GM19438 (cell line): ENCODE results near the gene LAIR2.
"Not testable (repeated sequence)": the region's sequence is repeated elsewhere in the genome, so short reads cannot be mapped to it uniquely, and the experiment has no call there.

Source experiments
- ATAC-seq: cut with Tn5 transposase; IDR thresholded peaks from one replicate; pipeline ENCODE4 v1.9.1; 2021; ENCODE audit warnings: low read depth; ENCODE audit not compliant: unreplicated experiment

Gene LAIR2

DNA sequence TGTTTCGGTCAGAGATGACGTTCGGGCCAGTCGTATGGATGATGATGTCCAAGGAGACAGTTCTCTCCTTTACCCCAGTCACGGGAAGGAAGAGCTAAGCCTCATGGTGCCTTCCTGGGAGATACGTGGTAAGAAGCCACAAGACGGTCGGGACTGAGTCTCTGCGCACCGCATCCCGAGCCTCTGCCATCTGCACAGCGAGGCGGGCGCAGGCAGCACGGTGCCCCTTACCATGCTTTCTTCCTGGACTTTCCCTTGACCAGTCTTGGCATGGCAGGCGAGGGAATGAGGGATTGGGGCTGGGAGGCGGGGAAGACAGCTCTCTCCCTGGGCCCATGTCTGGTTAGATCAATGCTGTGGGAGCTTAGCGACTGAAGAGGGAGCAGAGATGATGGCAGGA lies 10.1 kb upstream of the LAIR2 start:
- no peak for ATAC-seq

- not testable (repeated sequence) for ATAC-seq
Observed at GRCh38 chr19:54493056-54493455, 9.6 kb upstream of the LAIR2 start.

DNA sequence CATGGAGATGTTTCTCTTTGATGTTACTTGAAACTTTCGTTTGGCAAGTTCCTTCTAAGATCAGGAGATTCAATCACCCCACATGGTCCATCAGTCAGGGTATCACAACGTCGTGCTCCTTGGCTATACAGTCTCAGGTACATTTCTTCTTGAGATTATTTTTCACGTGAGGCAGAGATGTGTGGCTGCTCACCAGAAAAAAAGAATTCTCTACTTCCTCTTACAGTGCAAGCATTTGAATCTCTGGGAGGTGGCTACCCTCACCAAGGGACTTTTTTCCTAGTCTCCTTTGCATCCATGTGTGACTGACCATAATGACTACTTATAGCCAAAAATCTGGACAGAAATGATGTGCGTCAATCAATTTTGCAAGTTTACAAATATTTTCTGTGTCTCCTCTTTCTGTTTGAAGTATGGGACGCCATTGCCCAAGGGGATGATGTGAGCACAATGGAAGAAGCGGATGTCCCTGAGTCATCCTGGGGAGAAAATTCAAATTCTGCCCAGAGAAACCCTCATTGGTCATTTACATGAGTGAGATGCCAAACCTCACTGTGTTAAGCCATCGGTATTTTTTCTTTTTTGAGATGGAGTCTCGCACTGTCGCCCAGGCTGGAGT lies 8.6 kb upstream of the LAIR2 start:
- ATAC-seq = no peak

DNA sequence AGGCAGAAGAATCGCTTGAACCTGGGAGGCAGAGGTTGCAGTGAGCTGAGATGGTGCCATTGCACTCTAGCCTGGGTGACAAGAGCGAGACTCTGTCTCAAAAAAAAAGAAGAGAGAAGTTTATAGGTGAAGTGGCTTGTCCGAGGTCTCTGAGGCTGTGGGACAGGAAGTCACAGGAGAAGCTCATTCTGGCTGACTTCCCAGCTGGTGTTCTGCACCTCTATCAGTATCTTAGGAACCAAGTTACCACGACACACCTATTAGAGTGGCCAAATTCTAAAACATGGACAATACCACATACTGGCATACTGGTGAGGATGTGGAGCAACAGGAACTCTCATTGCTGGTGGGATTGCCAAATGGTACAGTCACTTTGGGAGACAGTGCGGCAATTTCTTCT lies 7.3 kb upstream of the LAIR2 start:
- not testable (repeated sequence) for ATAC-seq

- ATAC-seq = not testable (repeated sequence)
Observed at GRCh38 chr19:54497747-54498450, 4.7 kb upstream of the LAIR2 start.

DNA sequence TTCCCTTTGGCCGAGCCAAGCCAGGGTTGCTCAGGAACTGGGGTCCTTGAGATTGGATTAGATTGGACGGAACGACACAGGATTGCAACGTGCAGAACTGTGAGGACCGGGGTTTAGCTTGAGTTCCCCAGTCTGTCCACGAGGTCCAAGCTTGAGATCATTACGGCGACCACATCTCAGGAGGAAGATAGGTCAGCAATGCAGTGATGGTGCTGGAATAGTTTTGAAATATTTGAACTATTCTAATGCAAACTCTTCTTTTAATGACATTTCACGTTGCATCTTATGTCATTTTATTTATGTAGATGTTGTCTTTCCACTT lies 4.2 kb upstream of the LAIR2 start:
- not testable (repeated sequence) for ATAC-seq

GRCh38 chr19:54505542-54505941 lies 2.9 kb downstream of the LAIR2 start:
- ATAC-seq = not testable (repeated sequence)

- ATAC-seq = no peak
Observed at GRCh38 chr19:54506079-54506478, 3.4 kb downstream of the LAIR2 start.

DNA sequence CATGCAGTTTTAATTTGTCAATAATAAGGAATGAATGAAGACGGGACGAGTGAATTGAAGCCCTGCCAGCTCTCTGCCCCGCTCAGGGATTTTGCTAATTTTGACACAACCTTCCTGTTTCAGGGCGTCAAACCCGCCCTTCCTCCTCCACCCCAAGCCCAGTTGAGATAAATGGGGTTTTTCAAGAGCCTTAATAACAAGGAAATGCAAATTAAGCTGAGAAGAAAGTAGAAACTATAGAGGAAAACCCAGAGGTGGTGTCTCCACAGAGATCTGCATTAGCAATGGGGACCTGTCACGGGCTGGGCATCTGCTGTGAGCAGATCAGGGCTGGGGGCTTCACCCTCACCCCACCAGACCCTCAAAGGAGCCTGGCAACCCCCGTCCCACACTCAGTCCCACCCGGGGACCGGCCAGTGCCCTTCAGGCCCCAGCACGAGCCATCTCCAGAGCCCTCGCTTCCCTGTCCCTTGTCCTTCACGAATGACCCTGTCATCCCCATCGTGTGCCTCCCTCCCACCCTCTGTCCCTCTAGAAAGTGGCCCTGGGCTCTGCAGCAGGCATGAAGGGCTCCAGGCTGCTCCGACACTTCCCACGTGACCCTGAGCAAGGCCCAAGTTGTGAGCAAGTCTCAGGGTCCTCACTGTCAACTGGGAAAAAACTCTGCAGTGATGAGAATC lies 4.5 kb downstream of the LAIR2 start:
- ATAC-seq = not testable (repeated sequence)

DNA sequence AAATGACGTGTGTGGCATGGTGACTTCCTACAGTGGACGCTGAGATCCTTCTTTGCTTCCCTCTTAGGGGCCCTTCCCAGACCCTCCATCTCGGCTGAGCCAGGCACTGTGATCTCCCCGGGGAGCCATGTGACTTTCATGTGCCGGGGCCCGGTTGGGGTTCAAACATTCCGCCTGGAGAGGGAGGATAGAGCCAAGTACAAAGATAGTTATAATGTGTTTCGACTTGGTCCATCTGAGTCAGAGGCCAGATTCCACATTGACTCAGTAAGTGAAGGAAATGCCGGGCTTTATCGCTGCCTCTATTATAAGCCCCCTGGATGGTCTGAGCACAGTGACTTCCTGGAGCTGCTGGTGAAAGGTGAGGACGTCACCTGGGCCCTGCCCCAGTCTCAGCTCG lies 5.2 kb downstream of the LAIR2 start:
- no peak for ATAC-seq

- ATAC-seq = not testable (repeated sequence)
Observed at GRCh38 chr19:54508487-54508886, 5.9 kb downstream of the LAIR2 start.

GRCh38 chr19:54509200-54509940 lies 6.7 kb downstream of the LAIR2 start:
- not testable (repeated sequence) for ATAC-seq

DNA sequence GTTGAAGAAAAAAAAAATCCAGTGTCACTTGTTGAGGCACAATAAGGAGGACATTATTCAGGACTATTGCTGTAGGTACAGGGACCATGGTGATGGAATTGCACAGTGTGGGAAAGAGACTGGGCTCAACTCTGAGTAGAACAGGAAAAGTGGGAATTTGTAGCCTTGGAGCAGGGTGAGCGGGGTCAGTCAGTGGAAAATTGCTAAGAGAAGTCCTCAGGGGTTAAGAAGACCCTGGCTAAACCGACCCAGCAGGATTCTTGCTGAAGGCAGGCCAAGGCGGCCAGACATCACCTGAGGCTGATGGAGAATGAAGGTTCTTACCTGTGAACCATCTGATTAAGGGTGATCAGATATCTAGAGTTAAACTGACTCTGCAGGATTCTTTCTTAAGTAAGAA lies 12.5 kb downstream of the LAIR2 start:
- no peak for ATAC-seq

GRCh38 chr19:54517483-54517882 lies 14.9 kb downstream of the LAIR2 start:
- no peak for ATAC-seq

- no peak for ATAC-seq
Observed at GRCh38 chr19:54518844-54519243, 16.2 kb downstream of the LAIR2 start.

DNA sequence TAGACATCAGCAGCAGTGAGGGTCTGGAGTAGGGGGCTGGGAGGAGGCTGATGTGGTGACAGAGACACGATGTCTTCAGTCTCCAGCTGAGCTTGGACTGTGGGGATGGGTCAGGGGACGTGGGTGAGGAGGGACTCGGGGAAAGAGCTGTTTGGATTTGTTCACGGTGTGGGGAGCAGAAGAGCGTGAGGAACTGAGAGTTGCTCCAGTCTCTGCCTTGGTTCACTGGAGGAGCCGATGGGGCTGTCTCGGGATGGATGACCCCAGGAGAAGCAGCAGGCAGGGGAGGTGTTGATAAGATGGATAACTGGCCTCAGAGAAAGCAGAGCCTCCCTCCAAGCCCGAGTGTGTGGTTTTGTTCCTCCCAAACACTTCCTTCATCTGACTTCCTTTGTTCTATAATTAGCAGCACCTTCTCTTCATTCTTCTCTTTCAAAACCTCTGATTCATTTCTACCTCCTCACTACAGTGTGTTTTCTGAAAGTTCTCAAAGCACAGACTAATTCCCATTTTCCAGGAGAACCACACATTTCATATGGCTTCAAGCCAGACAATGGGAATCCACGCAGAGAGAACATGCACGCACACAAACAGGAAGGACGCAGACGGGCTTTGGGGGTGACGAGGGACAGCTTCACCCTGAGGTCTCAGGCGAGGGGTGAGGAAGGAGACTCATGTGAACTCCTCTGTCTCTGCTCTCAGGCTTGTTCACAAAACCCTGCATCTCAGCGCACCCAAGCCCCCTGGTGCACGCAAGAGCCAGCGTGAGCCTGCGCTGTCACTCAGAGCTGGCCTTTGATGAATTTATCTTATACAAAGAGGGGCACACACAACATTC lies 18.6 kb downstream of the LAIR2 start:
- no peak for ATAC-seq

GRCh38 chr19:54521860-54522513 lies 19.4 kb downstream of the LAIR2 start:
- ATAC-seq = no peak

GRCh38 chr19:54523403-54523802 lies 20.8 kb downstream of the LAIR2 start:
- ATAC-seq = no peak

DNA sequence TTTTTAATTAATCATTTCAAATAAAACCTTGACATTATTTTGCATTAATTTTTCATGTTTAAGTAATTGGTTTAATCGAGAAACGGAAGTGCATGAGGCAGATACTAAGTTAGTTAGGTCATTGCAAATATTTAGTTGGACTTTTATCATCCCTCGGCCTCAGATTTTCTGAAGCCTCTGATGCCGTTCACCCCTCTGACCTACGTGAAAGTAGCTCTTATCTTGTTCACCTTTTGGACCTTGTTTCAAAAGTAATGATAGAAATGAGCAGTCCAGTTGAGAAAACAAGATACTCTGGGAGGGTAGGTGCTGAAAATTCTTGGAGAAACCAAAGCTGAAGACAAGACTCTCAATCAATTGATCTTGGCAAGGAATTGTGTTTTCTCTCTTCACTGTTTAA lies 23.0 kb downstream of the LAIR2 start:
- ATAC-seq = no peak

GRCh38 chr19:54526972-54527371 lies 24.3 kb downstream of the LAIR2 start:
- ATAC-seq = no peak
